ENCODE results near the gene CD2. TPM values are rescaled to one million over a fixed set of nuclear protein-coding genes. Genes with fewer than 3 reads are reported as not detected.

Gene CD2
- total RNA-seq, 2 experiments from 2014 or later, result 382 to 383 TPM

- ChIA-PET POLR2A (interaction anchor here (1.2 kb wide), 1 partner anchor 37 kb away, joined by 3 read pairs; no protein-coding TSS in a partner anchor), CTCF (interaction anchor here (1.1 to 1.9 kb wide), 2 partner anchors 11 to 45 kb away, joined by 3 to 8 read pairs; no protein-coding TSS in a partner anchor)
These were observed 27.1 kb upstream of the CD2 start for GRCh38 chr1:116726872-116727820.

- ChIA-PET POLR2A (interaction anchor here (0.5 kb wide), 1 partner anchor 325 kb away, joined by 3 read pairs; no protein-coding TSS in a partner anchor), CTCF (interaction anchor here (0.5 kb wide), 1 partner anchor 60 kb away, joined by 3 read pairs; no protein-coding TSS in a partner anchor)
These were observed 22.8 kb upstream of the CD2 start for GRCh38 chr1:116731439-116731838.

- ChIA-PET POLR2A (no interaction called here), CTCF (interaction anchor here (0.7 to 2.9 kb wide), 3 partner anchors 8 to 325 kb away, joined by 3 to 19 read pairs (median 4); no protein-coding TSS in a partner anchor)
These were observed 21.5 kb upstream of the CD2 start for GRCh38 chr1:116732726-116733125.

GRCh38 chr1:116733476-116734365 lies 20.5 kb upstream of the CD2 start:
- ChIA-PET POLR2A (interaction anchor here (0.5 to 1.2 kb wide), 2 partner anchors 9 to 36 kb away, joined by 3 read pairs; no protein-coding TSS in a partner anchor), CTCF (interaction anchor here (0.7 to 2.9 kb wide), 5 partner anchors 9 to 324 kb away, joined by 3 to 19 read pairs (median 4); no protein-coding TSS in a partner anchor)

- ChIA-PET CTCF (no interaction called here), POLR2A (no interaction called here)
These were observed 19.0 kb upstream of the CD2 start for GRCh38 chr1:116735246-116735645.

GRCh38 chr1:116737020-116737854 lies 17.0 kb upstream of the CD2 start:
- CTCF ChIA-PET, result interaction anchor here (0.6 to 4.4 kb wide), 27 partner anchors 10 to 323 kb away, joined by 3 to 50 read pairs (median 8); partner anchors contain the start of genes CD2 and TTF2

GRCh38 chr1:116737855-116738321 lies 16.3 kb upstream of the CD2 start:
- CTCF ChIA-PET, result interaction anchor here (0.6 to 4.4 kb wide), 30 partner anchors 10 to 322 kb away, joined by 3 to 50 read pairs (median 8); partner anchors contain the start of genes CD2 and TTF2
- POLR2A ChIA-PET, result interaction anchor here (0.9 to 5.2 kb wide), 14 partner anchors 13 to 322 kb away, joined by 3 to 169 read pairs (median 10); partner anchors contain the start of genes CD2, CD58 and TTF2

More at GRCh38 chr1:116737020-116737854, 17.0 kb upstream of the CD2 start:
- POLR2A ChIA-PET, result interaction anchor here (0.7 to 5.2 kb wide), 12 partner anchors 18 to 323 kb away, joined by 3 to 169 read pairs (median 12); partner anchors contain the start of genes CD2 and TTF2

GRCh38 chr1:116738673-116739370 lies 15.4 kb upstream of the CD2 start:
- ChIA-PET POLR2A (interaction anchor here (0.9 to 5.2 kb wide), 12 partner anchors 12 to 321 kb away, joined by 3 to 169 read pairs (median 12); partner anchors contain the start of genes CD2, CD58 and TTF2), CTCF (interaction anchor here (0.7 to 4.4 kb wide), 20 partner anchors 9 to 321 kb away, joined by 3 to 50 read pairs (median 10); partner anchors contain the start of genes CD2 and TTF2)

- POLR2A ChIA-PET, result interaction anchor here (0.6 to 5.2 kb wide), 13 partner anchors 12 to 321 kb away, joined by 3 to 169 read pairs (median 10); partner anchors contain the start of genes CD2 and TTF2
These were observed 14.7 kb upstream of the CD2 start for GRCh38 chr1:116739371-116740012.

GRCh38 chr1:116740296-116740695 lies 13.9 kb upstream of the CD2 start:
- ChIA-PET CTCF (interaction anchor here (0.6 to 4.4 kb wide), 3 partner anchors 16 to 77 kb away, joined by 4 to 50 read pairs (median 4); no protein-coding TSS in a partner anchor), POLR2A (interaction anchor here (0.9 to 5.2 kb wide), 4 partner anchors 12 to 60 kb away, joined by 4 to 169 read pairs (median 39); partner anchors contain the start of gene CD2)

More at GRCh38 chr1:116739371-116740012, 14.7 kb upstream of the CD2 start:
- CTCF ChIA-PET, result interaction anchor here (0.6 to 4.4 kb wide), 15 partner anchors 12 to 321 kb away, joined by 3 to 50 read pairs (median 8); partner anchors contain the start of genes CD2 and TTF2

GRCh38 chr1:116740746-116741145 lies 13.5 kb upstream of the CD2 start:
- CTCF ChIA-PET, result interaction anchor here (1.7 kb wide), 1 partner anchor 77 kb away, joined by 4 read pairs; no protein-coding TSS in a partner anchor
- POLR2A ChIA-PET, result interaction anchor here (3.9 to 5.2 kb wide), 2 partner anchors 14 to 25 kb away, joined by 65 to 169 read pairs; partner anchors contain the start of gene CD2

- ChIA-PET CTCF (interaction anchor here (1.2 kb wide), 2 partner anchors 22 to 169 kb away, joined by 3 read pairs; no protein-coding TSS in a partner anchor), POLR2A (interaction anchor here (0.7 kb wide), 1 partner anchor 8 kb away, joined by 3 read pairs; no protein-coding TSS in a partner anchor)
These were observed 12.2 kb upstream of the CD2 start for GRCh38 chr1:116741836-116742565.

- ChIA-PET CTCF (no interaction called here), POLR2A (no interaction called here)
These were observed 10.7 kb upstream of the CD2 start for GRCh38 chr1:116743535-116743934.

- ChIA-PET CTCF (interaction anchor here (0.6 to 2.7 kb wide), 2 partner anchors 10 to 68 kb away, joined by 4 to 10 read pairs; no protein-coding TSS in a partner anchor), POLR2A (interaction anchor here (0.6 kb wide), 1 partner anchor 9 kb away, joined by 5 read pairs; no protein-coding TSS in a partner anchor)
These were observed 6.0 kb upstream of the CD2 start for GRCh38 chr1:116748272-116748671.

GRCh38 chr1:116751146-116751545 lies 3.1 kb upstream of the CD2 start:
- POLR2A ChIA-PET, result interaction anchor here (0.8 to 9.8 kb wide), 6 partner anchors 9 to 49 kb away, joined by 3 to 150 read pairs (median 4); no protein-coding TSS in a partner anchor
- CTCF ChIA-PET, result interaction anchor here (1.1 to 1.8 kb wide), 3 partner anchors 11 to 13 kb away, joined by 4 to 10 read pairs (median 5); no protein-coding TSS in a partner anchor

All from activated CD8-positive, alpha-beta memory T cell treated with anti-CD3 and anti-CD28 coated beads for 36 hours (primary cell).